Activated CD4-positive, alpha-beta T cell treated with anti-CD3 and anti-CD28 coated beads, Interleukin-2, amount 50 U/mL, for 4 hours (primary cell): ENCODE measurements around the gene TEX19.

Source experiments
- DNase-seq, 2 experiments: peaks; one replicate each; pipeline ENCODE4 v3.0.0-alpha.2; 2020

The TEX19 gene

DNA sequence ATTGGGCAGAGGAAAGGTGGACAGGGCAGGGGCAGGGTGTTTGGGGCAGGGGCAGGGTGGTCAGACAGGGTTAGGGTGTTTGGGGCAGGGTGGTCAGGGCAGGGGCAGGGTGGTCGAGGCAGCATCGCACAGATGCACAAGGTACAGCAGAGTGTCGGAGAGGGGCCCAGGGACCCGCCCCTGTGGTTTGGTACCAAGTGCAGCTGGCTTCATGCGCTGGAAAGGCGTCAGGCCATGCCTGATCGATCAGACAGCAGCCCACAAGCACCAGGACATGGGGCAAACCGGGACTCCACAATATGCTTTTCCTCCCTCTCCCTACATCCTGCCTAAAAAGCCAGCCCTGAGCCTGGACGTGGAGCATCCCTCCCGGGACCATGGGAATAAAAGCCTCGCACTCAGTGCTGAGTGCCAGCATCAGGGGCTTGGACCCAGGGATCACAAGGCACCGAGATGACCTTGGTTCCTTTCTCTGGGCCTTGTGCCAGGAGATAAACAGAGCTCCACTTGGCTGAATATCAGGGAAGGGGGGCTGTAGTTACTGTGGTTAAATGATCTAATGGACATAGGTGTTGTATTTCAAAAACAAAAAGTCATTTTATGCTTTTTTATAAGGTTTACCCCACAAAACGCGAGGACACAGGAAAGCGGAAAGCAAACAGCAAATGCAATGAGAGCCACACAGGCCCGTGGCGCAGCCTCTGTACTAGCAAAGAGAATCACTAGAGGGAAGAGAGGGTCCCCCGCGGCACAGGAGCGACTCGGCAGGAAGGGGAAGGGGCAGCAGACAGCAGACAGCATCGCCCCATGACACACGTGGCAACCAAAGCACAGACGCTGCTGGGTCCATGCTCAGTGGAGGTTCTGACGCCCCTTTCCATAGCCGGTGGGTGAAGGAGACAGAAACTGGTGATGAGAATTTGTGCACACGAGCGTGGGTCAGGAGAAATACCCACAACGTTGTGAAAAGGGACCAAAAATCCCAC lies 53.8 kb downstream of the TEX19 start:
- no peak for DNase-seq
